Ecto neural progenitor cell (in vitro differentiated cells): Measurements from ENCODE around the gene INPP5A.
"Not testable (repeated sequence)": the region's sequence is repeated elsewhere in the genome, so short reads cannot be mapped to it uniquely, and the experiment has no call there.

Experiments
- DNase-seq: peaks from one replicate; pipeline ENCODE4 v3.0.0-alpha.2; 2018; ENCODE audit warnings: low spot score

Gene INPP5A

DNA sequence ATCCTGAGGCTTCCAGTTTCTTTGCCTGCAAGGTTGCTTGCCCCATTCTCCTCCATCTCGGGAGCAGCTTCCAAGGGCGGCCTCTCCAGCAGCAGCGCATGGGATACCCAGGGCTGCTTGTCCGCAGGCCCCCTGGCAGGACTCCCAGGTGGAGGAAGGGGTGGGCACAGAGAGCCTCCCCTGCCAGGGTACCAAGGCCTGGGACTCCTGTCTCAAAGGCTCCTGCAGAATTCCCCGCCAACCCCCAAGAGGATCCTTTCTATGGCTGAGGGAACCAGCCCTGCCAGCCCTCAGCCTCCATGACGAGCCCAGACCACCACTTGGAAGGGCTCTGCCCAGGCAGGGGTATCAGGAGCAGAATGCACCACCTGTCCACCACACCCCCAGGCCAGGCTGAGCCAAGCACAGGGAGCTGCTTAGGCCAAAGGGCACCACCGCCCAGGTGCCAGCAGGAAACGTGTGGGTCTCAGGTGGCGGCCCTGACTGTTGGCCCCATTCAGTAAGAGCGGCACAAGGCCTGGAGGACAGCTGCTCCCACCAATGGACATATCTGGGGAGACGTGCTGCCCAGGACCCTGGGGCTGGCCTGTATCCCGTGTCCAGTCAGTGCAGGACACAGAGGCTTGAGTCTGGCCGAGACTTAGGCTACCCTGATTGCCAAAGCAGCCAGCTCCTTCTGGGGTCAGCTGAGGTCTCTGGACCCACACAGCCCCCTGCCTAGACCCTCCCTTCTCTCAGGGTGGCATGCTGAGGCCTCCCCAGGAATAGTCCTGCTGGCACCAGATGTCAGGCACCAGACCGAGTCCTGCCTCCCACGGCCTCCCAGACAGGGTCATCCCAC is 33.8 kb upstream of the INPP5A start:
- no peak for DNase-seq

DNA sequence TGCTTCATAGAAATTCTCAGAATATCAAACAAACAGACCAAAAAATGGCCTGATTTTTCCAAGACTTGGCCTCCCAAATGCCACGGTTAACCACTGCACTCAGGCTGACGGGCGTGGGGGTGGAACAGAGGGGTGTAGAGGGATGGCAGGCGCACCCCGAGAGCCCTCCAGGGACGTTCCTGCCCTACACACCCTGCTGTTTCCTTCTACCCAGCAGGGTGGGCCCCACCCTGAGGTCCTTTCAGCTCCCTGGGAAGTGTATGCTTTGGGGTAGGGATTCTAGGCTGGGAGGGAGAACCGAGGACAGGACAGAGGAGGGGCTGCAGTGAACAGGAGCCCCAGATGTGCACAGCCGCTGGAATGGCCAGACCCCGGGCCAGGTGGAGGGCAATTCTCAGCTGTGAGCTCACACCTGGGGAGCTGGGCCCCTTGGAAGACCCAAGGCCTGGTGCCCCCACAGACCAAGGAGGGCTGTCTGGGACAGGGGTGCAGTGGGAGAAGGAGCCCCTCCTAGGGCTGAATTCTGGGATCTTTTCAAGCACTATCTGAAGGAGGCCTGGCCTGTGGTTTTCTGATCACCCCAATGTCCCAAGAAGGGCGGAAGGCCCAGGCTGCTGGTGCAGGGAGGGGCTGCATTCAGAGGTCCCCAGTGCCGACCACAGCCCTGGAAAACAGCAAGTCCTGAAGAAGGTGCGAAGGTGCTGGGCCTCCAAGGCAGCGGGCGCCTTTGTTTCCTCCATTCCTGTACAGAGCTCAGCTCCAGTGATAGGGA is 32.9 kb upstream of the INPP5A start:
- DNase-seq = no peak

DNA sequence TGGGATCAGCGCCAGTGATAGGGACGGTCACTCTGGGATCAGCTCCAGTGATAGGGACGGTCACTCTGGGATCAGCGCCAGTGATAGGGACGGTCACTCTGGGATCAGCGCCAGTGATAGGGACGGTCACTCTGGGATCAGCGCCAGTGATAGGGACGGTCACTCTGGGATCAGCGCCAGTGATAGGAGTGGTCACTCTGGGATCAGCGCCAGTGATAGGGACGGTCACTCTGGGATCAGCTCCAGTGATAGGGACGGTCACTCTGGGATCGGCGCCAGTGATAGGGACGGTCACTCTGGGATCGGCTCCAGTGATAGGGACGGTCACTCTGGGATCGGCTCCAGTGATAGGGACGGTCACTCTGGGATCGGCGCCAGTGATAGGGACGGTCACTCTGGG is 32.0 kb upstream of the INPP5A start:
- not testable (repeated sequence) for DNase-seq

DNA sequence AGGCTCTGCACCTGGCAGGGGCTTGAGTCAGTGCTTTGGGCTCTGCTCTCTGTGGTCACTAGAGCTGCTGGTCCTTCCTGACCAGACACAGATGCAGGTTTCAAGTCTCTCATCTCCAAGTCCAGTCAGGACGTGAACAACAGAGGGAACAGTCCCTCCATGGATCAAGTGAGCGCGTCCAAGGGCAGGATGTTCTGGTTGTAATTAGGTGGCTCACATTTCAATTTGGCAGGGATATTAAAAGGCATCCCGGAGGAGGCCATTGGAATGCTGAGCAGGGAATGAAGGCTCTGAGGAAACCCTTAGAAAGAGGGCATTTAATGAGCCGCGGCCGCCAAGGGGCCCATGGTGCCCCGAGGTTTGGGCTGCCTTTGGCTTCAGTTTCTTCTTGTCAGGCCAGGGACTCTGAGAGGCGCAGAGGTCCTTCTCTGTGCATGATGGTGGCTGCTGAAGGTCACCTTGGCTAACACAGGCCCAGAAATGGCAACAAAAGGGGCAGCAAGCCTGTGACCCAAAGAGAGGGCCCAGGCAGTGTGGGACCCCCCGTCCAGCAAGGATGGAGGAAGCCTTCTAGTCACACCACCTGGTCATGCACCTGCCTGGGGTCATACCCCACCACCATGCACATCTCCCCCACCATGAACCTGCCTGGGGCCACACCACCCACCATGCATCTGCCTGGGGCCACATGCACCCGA is 30.7 kb upstream of the INPP5A start:
- no peak for DNase-seq

DNA sequence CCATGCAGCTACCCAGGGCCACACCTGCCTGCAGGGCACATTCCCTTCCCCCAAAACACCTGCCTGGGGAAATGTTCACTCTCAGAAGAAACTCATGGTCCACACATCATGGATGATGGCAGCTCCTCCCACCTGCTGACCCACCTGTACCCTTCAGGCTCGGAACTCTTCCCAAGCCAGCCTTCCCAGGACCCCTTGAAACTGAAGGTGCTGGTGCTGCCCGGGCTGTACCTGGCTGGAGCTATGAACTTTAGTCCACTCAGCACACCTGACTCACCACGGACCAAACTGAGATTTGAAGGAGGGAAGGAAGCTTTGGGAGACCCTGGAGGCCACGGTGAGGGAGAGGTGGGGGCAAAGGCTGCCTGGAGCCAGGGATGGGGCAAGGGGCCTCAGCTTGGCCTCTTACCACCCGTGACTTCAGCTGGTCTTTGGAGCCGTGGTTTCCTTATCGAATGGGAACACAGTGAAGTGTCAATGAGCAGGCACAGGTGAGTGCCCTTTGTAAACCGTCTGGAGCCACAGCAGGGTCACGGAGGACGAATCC is 30.1 kb upstream of the INPP5A start:
- no peak for DNase-seq

DNA sequence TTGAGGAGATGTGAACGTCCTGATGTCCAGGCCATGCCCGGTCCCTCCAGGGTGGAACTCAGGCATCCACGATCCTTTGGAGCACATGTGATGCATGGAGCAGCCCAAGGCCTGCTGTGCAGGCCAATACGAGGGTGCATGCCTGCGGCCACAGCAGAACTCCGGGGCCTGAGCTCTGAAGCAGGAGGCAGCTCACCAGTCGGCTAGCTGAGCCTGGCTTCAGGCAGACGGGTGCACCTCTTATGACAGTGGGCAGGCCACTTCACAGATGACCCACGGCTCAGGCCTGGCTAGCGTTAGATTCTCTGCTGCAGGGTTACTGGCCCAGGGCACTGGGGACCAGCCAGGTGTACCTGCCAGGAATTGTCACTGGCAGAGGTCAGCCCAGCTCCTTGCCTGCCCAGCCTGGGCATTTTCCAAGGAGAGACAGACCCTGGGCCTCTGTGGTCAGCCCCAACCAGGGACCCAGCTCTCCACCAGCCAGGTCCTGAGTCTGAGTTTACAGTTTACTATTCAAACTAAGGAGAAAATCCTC is 29.6 kb upstream of the INPP5A start:
- DNase-seq = no peak

DNA sequence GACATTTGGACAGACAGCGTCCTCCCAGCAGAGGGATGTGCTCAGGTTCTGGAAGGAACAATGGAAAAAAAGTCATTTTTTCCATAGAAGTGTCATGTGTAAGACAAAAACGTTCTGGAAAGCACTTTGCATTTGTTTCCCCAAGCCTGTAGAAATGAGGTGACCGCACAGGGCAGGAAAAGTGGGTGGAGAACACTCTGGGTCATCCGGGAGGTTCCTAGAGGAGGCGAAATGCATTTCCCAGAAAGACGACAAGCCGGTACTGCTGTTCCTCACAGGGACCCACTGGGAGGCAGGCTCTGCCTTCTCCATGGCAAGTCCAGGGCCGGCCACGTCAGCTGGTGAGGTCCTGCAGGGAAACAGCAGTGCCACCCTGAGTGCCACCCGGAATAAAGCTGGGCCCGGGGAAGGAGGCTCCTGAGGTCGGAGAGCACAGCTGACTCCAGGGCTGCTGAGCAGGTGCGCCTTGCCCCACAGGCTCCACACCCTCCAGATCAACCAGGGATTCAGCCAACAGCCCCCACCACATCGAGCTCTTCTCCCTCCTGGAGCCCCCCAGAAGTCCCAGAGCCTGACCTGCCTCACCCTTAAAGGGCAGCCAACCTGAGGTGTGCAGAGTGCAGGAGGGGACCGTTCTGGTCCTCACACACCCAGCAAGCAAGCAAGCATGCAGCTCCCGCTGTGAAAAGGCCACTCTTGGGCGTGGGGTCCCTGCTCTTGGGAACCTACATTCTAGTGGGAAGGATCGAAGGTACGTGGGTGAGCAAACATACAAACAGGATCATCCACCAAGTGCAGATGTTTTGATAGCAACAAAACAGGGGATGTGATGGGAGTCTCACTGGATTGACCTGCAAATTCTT is 28.8 kb upstream of the INPP5A start:
- DNase-seq = no peak

DNA sequence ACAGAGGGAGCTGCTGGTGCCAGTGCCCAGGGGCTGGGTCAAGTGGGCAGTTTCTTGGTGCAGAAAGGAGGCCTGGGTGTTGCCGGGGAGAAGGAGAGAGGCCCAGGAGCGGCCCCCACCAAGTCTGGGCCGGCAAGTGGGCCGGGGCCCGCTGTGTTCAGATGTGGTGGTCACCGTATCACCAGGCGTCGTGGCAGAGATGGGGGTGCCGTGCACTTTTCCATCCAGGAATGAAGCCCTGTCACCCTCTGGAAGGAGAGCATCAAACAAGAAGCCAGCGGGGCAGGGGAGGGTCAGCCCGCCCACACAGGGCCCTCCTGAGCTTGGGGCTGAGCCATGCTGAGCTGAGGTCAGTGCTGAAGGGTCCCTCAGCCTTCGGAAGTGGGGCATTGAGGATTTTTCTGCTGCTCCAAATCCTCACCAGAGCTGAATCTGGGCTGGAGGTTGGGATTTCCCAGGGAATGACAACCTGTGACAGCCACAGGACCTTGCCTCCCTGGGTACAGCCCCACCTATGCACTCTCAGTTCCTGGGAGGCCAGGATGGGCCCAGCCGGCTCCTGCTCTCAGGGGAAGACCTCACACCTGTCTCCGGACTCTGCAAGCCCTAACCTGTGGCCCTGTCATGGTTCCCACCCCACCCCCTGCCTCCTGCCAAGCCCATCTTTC is 27.9 kb upstream of the INPP5A start:
- DNase-seq = no peak

DNA sequence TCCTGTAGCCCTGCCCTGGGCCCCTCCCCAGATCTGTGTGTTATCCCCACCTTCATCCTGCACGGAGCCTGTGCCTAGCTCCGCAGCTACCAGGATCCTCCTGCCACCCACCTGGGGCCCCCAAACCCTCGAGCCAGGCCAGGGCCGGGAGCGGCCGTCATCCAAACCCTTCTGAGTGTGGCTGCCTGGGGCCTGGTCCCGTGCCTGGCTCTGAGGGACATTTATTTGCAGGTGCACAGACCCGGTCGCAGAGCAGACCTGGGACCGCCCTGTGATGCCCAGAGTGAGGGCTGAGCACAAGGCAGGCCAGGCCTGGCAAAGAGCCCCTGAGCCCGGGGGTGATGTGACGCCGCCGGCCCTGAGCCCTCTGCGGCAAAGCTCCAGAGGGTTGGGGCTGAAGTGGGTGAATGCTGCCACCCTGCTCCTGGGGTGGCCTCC is 27.4 kb upstream of the INPP5A start:
- no peak for DNase-seq

DNA sequence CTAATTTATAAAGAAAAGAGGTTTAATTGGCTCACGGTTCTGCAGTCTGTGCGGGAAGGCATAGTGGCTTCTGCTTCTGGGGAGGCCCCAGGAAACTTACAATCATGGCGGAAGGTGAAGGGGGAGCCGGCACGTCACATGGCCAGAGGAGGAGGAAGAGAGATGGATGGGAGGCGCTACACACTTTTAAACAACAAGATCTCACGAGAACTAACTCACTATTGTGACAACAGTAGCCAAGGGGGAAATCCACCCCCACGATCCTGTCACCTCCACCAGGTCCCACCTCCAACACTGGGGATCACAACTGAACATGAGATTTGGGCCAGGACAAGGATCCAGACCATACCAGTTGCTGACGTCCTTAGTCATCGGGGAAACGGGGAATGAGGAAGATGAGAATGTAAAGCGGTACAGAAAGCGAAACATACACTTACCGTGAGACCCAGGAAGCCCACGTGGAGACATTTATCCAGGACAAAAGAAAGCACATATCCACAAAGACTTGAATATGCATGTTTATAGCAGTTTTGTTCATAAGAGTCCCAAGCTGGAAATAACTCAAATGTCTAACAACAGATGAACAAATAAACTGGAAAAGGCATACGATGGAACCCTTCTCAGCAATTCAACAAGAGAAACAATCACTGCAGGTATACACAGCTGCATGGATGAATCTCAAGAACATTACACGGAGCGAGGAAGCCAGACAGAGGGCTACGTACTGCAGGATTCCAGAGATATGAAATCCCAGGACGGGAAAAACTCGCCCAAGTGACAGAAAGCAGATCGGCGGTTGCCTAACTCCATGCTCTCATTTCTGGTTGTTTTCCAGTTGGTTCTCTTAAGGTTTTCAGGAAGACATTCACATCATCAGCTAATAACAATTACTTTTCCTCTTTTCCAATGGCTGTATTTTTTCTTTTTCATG is 26.2 kb upstream of the INPP5A start:
- no peak for DNase-seq

DNA sequence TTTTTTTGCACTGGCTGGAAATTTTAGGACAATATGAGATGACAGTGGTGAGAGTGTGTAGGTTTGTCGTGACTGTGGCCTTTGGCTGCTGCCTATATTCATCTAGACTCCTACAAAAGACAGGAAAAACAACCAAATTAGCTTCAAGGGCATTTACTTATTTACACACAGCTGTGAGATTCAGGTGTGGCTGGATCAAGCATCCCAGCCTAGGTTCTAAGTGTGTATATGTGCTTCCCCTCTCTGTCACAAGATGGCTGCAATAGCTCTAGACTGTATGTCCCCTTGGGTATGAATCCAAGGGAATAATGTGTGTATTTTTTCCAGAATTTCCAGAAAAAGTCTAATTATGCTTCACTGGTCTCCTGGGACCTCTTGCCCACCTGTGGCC is 25.5 kb upstream of the INPP5A start:
- no peak for DNase-seq

DNA sequence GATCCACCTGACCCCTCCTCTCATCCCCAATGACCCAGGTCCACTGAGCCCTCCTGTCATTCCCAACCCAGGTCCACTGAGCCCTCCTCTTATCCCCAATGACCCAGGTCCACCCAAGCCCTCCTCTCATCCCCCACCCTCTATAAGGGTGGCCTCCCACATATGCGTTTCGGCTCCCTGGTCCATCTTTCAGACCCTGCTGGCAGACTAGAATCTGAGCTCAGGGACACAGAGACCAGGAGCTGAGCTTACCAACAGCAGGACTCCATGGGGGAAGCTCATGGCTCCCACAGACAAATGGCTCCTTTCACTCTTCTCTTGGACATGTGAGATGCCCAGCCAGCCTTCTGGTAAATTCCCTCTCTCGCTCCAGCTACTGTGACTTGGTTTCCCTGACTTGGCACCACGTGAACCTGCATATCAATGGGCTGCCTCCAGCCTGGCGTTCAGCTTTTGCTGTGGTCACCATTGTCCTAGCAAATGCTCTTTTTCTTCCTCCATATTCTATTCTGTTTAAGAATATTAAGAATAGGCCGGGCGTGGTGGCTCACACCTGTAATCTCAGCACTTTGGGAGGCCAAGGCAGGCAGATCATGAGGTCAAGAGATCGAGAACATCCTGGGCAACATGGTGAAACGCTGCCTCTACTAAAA is 24.8 kb upstream of the INPP5A start:
- DNase-seq = no peak

DNA sequence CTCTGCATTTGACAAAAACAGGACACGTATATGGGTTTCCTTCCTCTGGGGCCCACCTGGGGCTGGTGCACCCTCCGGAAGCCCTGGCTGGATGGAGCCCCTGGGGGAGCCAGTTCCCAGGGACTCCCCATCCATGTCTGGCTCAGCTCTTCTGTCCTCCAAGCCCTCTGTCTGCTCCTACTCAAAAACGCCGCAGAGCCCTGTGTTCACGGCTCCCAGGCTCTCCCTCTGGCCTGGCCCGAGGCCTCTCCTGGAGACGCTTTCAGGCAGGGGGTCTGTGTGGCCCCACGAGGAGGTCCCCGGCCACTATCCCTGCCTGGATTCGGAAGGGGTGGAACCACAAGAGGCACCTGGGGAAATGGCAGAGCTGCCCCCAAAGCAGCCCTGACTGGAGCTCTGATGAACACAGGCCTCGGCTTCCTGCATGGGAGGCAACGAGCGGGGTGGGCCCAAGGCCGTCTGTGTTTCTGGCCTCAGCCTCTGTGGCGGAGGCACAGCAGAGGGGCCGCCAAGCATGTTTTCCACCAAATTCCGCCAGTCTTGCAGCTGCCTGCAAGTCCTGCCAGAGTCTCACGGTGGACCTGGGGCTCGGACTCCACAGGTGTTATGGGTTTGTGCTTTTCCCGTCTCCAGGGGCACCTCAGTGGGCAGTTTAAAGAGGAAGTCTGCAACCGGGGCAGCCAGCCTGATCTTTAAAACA is 22.6 kb upstream of the INPP5A start:
- DNase-seq = no peak

DNA sequence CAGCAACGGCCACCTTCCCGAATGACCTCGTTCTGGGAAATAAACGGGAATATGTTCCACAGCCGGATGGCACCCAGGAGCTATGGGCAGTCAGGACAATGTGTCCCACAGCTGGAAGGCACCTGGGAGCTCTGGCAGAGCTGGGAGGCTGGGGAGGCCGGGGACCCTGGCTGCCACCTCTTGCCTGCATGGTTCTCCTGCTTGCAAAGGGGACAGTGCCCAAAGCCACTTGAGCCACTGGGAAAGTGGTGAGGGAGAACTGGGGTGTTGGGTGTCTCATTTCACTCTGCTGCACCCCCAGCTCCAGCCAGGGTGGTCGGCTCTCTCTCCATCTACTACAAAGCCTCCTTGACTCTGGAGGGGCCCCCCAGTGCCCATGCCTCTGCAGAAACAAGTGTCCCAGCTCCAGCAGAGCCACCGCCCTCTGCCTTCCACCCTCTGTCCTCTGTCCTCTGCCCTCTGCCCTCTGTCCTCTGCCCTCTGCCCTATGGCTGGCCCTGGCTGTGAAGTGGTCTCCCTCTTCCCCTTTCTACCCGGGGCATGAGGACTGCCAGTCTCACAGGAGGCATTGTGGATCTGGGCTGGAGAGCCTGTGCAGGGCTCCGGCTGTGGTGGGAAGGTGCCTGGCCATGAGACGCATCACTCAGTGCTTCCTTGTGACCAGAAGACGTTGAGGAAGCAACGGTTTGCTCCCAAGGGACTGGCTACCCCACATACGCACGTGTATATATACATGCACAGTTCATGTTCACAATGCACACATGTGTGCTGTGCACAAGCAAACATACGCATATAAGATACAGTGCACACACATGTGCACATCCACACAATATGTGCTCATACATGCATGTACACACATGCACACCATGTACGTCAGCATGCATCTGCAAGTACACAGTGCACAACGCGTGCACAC is 21.5 kb upstream of the INPP5A start:
- DNase-seq = no peak

DNA sequence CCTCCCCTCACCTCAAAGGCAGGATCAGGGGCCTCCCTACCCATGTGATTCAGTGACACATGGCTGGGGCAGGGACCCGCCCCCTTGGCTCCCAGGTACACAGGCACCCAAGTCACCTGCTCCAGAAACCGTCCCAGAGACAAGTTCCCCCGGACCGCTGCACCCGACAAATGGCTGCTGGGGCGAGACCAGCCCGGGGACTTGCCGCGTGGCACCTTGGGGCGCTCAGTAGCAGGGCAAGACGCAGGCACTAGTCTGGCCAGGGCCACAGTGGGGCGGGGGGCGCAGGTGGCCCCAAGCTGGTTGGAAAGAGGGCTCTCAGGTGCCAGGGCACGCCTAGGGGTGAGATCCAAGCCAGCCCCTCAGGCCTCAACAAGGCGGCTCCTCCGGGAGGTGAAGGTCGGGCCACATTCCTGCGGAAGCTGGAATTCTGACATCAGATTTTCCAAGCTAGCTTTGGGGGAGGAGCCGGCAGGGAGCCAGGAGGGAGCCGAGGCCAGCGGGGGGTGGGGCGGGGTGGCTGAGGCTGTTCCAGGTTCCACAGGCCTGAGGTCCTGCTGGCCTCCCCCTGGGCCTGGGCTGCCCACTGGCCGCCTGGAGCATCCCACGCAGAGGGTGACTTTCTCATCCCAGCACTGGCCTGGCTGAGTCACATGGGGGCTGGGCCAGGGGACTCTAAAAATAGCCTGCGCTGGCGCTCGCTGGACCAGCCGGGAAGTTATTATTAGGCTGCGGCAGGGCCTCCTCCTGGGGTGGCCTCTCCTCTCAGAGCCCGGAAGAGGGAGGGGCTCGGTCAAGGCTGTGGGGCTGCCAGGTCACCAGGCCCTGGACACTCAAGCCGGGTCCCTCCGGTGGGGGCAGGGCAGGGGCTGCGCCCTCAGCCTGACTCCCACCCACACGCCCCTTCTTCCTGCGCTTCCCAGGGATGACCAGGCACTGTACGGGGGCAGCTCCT is 20.5 kb upstream of the INPP5A start:
- peak; percentile 72 for DNase-seq

DNA sequence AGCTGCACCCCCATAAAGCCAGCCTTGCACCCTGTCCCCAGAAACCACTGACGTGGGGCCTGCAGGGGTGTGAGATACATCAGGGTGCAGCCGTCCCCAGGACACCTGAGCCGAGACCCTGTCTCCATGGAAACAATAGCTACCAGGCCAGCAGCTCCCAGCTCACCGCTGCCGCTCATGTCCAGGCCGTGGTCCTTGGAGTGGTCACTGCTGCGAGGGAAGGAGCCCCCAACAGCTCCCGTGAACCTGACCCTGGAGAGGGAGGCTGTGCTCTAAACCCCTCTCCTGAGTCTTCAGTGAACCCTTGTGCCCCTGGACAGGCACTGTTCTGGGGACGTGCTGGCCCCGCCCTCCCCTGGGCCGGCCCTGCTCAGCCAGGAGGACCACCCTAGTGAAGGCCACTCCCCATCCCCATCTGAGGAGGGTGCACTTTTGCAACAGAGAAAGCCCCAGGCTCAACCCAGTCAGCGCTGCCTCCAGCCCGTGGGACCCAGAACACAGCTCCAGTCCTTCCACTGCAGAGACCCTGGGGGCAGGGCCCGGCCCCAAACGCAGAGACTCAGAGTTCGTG is 19.6 kb upstream of the INPP5A start:
- no peak for DNase-seq
